H1 (cell line): ENCODE measurements around the gene ARFGAP3. TPM values are rescaled to one million over a fixed set of nuclear protein-coding genes. Genes with fewer than 3 reads are reported as not detected.

Experiments
- CTCF ChIA-PET: fragments of 300-600 bp; sonication (Branson Sonifier 250); formaldehyde crosslinking; loops from one replicate; lab custom pipeline; 2021; ENCODE audit not compliant: partially characterized antibody; lab: Charles Lee
- POLR2A ChIA-PET: fragments of 300-600 bp; sonication (Branson Sonifier 250); formaldehyde crosslinking; loops from one replicate; lab custom pipeline; 2021; ENCODE audit warnings: inconsistent platforms; ENCODE audit not compliant: partially characterized antibody; lab: Charles Lee
- DNase-seq, 2 experiments: peaks; one replicate each; pipeline versions ENCODE4 v3.0.0 to v3.0.0-alpha.2; 2010 to 2022; ENCODE audit warnings: low spot score in 2 of 2, low read depth in 1 of 2, mixed read lengths in 1 of 2
- FAIRE-seq: peaks from 2 replicates; lab custom pipeline; 2011; peaks lifted over from hg19 to GRCh38; lab: Jason Lieb, UNC
- H2AFZ ChIP-seq: 2 replicates; pipeline ENCODE4 v1.8.1; 2012; ENCODE audit warnings: low read length, inconsistent platforms
- H2AK5ac ChIP-seq: 2 replicates; pipeline ENCODE4 v1.6.1; 2013; ENCODE audit warnings: low read depth, low read length
- H2BK120ac ChIP-seq: replicated peaks from 2 replicates; pipeline ENCODE3; 2013; ENCODE audit warnings: low read depth, low read length, inconsistent platforms
- H2BK12ac ChIP-seq: 2 replicates; pipeline ENCODE4 v1.6.1; 2013; ENCODE audit warnings: low read depth, low read length
- H2BK15ac ChIP-seq: 2 replicates; pipeline ENCODE4 v1.6.1; 2013; ENCODE audit warnings: low read length
- H2BK20ac ChIP-seq: 2 replicates; pipeline ENCODE4 v1.6.1; 2013; ENCODE audit warnings: low read length
- H2BK5ac ChIP-seq: 2 replicates; pipeline ENCODE4 v1.6.1; 2013; ENCODE audit warnings: low read depth, low read length
- H3K14ac ChIP-seq: 2 replicates; pipeline ENCODE4 v1.6.1; 2013; ENCODE audit warnings: inconsistent platforms; ENCODE audit not compliant: insufficient read length
- H3K18ac ChIP-seq: 2 replicates; pipeline ENCODE4 v1.6.1; 2013; ENCODE audit warnings: low read length; ENCODE audit errors: extremely low read depth
- H3K23ac ChIP-seq: 2 replicates; pipeline ENCODE4 v1.6.1; 2013; ENCODE audit warnings: inconsistent platforms; ENCODE audit not compliant: insufficient read length
- H3K23me2 ChIP-seq: 2 replicates; pipeline ENCODE4 v1.6.1; 2013; ENCODE audit warnings: low read depth, low read length
- H3K27ac ChIP-seq: 2 replicates; pipeline ENCODE4 v1.6.1; 2011; ENCODE audit warnings: low read depth, low read length, inconsistent platforms
- H3K27me3 ChIP-seq, 4 experiments: replicated peaks in 1 of 4; 1 replicate in 1 of 4; 2 replicates in 3 of 4; pipeline versions ENCODE4 v1.6.1 to v1.8.1; 2011 to 2013; ENCODE audit warnings: low read length in 3 of 4, mild to moderate bottlenecking in 3 of 4, inconsistent platforms in 2 of 4, mixed read lengths in 2 of 4, moderate library complexity in 1 of 4; ENCODE audit not compliant: control insufficient read depth in 3 of 4, insufficient read depth in 3 of 4; ENCODE audit errors: extremely low read depth in 1 of 4
- H3K36me3 ChIP-seq, 4 experiments: 2 replicates each; pipeline versions ENCODE4 v1.6.1 to v1.8.1; 2011 to 2013; ENCODE audit warnings: mild to moderate bottlenecking in 4 of 4, low read length in 3 of 4, moderate library complexity in 2 of 4, control low read depth in 1 of 4, inconsistent platforms in 1 of 4; ENCODE audit not compliant: insufficient read depth in 4 of 4, control insufficient read depth in 2 of 4
- H3K4ac ChIP-seq: replicated peaks from 2 replicates; pipeline ENCODE3; 2013; ENCODE audit warnings: low read length, low read depth, mixed read lengths, inconsistent platforms; ENCODE audit not compliant: insufficient read length
- H3K4me1 ChIP-seq, 4 experiments: replicated peaks in 1 of 4; 1 replicate in 1 of 4; 2 replicates in 3 of 4; pipeline versions ENCODE4 v1.6.1 to v1.8.1; 2011 to 2013; ENCODE audit warnings: low read length in 3 of 4, inconsistent platforms in 2 of 4, mixed read lengths in 1 of 4; ENCODE audit not compliant: insufficient read depth in 4 of 4, control insufficient read depth in 3 of 4
- H3K4me2 ChIP-seq, 2 experiments: 2 replicates each; pipeline versions ENCODE4 v1.6.1 to v1.8.1; 2011 to 2013; ENCODE audit warnings: low read depth in 2 of 2, low read length in 2 of 2, control low read depth in 1 of 2, inconsistent platforms in 1 of 2, mild to moderate bottlenecking in 1 of 2; ENCODE audit not compliant: insufficient read depth in 1 of 2
- H3K4me3 ChIP-seq, 4 experiments: fragments of 200-600, 300-600 bp in 1 of 4; sonication (generic), shearing (Covaris generic), sonication (Bioruptor Twin) in 1 of 4; 2 replicates each; pipeline versions ENCODE4 v1.5.1 to v1.8.1; 2011 to 2016; ENCODE audit warnings: low read length in 4 of 4, low read depth in 3 of 4, control low read depth in 2 of 4, inconsistent platforms in 2 of 4, mild to moderate bottlenecking in 2 of 4, mixed read lengths in 1 of 4, moderate library complexity in 1 of 4; ENCODE audit not compliant: insufficient read depth in 2 of 4; ENCODE audit errors: extremely low read depth in 1 of 4
- H3K56ac ChIP-seq: replicated peaks from 2 replicates; pipeline ENCODE3; 2013; ENCODE audit warnings: low read depth, mild to moderate bottlenecking, mixed read lengths, low read length, inconsistent platforms; ENCODE audit not compliant: insufficient read length
- H3K79me1 ChIP-seq: 2 replicates; pipeline ENCODE4 v1.6.1; 2013; ENCODE audit warnings: low read depth, low read length, control low read depth
- H3K79me2 ChIP-seq, 2 experiments: 2 replicates each; pipeline versions ENCODE4 v1.6.1 to v1.8.1; 2012 to 2013; ENCODE audit warnings: low read length in 2 of 2, mild to moderate bottlenecking in 2 of 2, inconsistent platforms in 1 of 2; ENCODE audit not compliant: insufficient read depth in 2 of 2, control insufficient read depth in 1 of 2
- H3K9ac ChIP-seq, 4 experiments: replicated peaks in 1 of 4; 1 replicate in 1 of 4; 2 replicates in 3 of 4; pipeline versions ENCODE4 v1.6.1 to v1.8.1; 2011 to 2013; ENCODE audit warnings: low read depth in 3 of 4, low read length in 3 of 4, control low read depth in 2 of 4, mild to moderate bottlenecking in 2 of 4, moderate library complexity in 2 of 4, inconsistent platforms in 1 of 4; ENCODE audit errors: extremely low read depth in 1 of 4
- H3K9me3 ChIP-seq, 2 experiments: 2 replicates each; pipeline versions ENCODE4 v1.6.1 to v1.8.1; 2012 to 2013; ENCODE audit warnings: mild to moderate bottlenecking in 2 of 2, moderate library complexity in 2 of 2, control low read depth in 1 of 2, inconsistent platforms in 1 of 2, low read depth in 1 of 2, low read length in 1 of 2, mixed read lengths in 1 of 2; ENCODE audit not compliant: insufficient read depth in 2 of 2
- H4K20me1 ChIP-seq, 2 experiments: replicated peaks in 1 of 2; 2 replicates each; pipeline versions ENCODE3 to v1.8.1; 2011 to 2013; ENCODE audit warnings: inconsistent platforms in 2 of 2, low read length in 2 of 2, mild to moderate bottlenecking in 1 of 2; ENCODE audit not compliant: insufficient read depth in 2 of 2, control insufficient read depth in 1 of 2
- H4K5ac ChIP-seq: 2 replicates; pipeline ENCODE4 v1.6.1; 2013; ENCODE audit warnings: low read length, low read depth, mixed read lengths, inconsistent platforms; ENCODE audit not compliant: insufficient read length
- H4K8ac ChIP-seq: 2 replicates; pipeline ENCODE4 v1.8.0; 2013; ENCODE audit warnings: mild to moderate bottlenecking, moderate library complexity, low read length, inconsistent platforms; ENCODE audit not compliant: insufficient read depth; ENCODE audit errors: extremely low read depth
- H4K91ac ChIP-seq: replicated peaks from 2 replicates; pipeline ENCODE3; 2013; ENCODE audit warnings: low read length, mixed read lengths, inconsistent platforms; ENCODE audit not compliant: insufficient read length
- CEBPB ChIP-seq: IDR thresholded peaks from 2 replicates; pipeline ENCODE4 v1.6.1; 2012; ENCODE audit warnings: low read depth, low read length
- CHD2 ChIP-seq: IDR thresholded peaks from 2 replicates; pipeline ENCODE4 v1.6.1; 2012; ENCODE audit warnings: low read length, improper control_type of control experiment
- EP300 ChIP-seq, 2 experiments: IDR thresholded peaks; 1 replicate in 1 of 2; 2 replicates in 1 of 2; pipeline ENCODE4 v1.6.1; 2011 to 2012; ENCODE audit warnings: low read depth in 2 of 2, low read length in 2 of 2, mild to moderate bottlenecking in 2 of 2, borderline replicate concordance in 1 of 2, inconsistent platforms in 1 of 2, moderate library complexity in 1 of 2
- HDAC2 ChIP-seq, 2 experiments: fragments of 300-600 bp in 1 of 2; sonication (generic) in 1 of 2; IDR thresholded peaks; 2 replicates each; pipeline ENCODE4 v1.6.1; 2011 to 2012; ENCODE audit warnings: low read depth in 2 of 2, low read length in 2 of 2, mild to moderate bottlenecking in 2 of 2, moderate library complexity in 2 of 2, borderline replicate concordance in 1 of 2, inconsistent platforms in 1 of 2
- JUN ChIP-seq: IDR thresholded peaks from 2 replicates; pipeline ENCODE4 v1.6.1; 2011; ENCODE audit warnings: low read depth, mild to moderate bottlenecking, improper control_type of control experiment, low read length
- KDM4A ChIP-seq: IDR thresholded peaks from one replicate; pipeline ENCODE4 v1.7.1; 2012; ENCODE audit warnings: low read depth, mild to moderate bottlenecking, moderate library complexity, low read length, inconsistent platforms; ENCODE audit not compliant: severe bottlenecking
- PHF8 ChIP-seq: fragments of 200-600 bp; sonication (generic); conservative IDR thresholded peaks from 2 replicates; pipeline ENCODE4 v1.7.1; 2012; ENCODE audit warnings: low read depth, mild to moderate bottlenecking, inconsistent platforms, low read length, moderate library complexity
- RFX5 ChIP-seq: IDR thresholded peaks from 2 replicates; pipeline ENCODE4 v1.6.1; 2011; ENCODE audit warnings: low read depth, low read length, improper control_type of control experiment, borderline replicate concordance
- SIN3A ChIP-seq, 2 experiments: IDR thresholded peaks in 1 of 2; conservative IDR thresholded peaks in 1 of 2; 2 replicates each; pipeline ENCODE4 v1.6.1; 2011 to 2012; ENCODE audit warnings: low read length in 2 of 2, improper control_type of control experiment in 1 of 2, low read depth in 1 of 2, mild to moderate bottlenecking in 1 of 2
- TBP ChIP-seq: IDR thresholded peaks from 2 replicates; pipeline ENCODE4 v1.6.1; 2011; ENCODE audit warnings: low read depth, low read length, improper control_type of control experiment
- TCF12 ChIP-seq: IDR thresholded peaks from 2 replicates; pipeline ENCODE4 v1.6.1; 2011; ENCODE audit warnings: low read depth, mild to moderate bottlenecking, low read length
- WGBS, 2 experiments: shearing (Covaris generic) in 1 of 2; methylation state at CpG; one replicate each; pipeline versions ENCODE4 v1.1.6 to v1.1.7; 2013 to 2015; ENCODE audit warnings: low lambda C conversion rate in 2 of 2, mixed read lengths in 2 of 2, inconsistent platforms in 1 of 2, low coverage in 1 of 2, missing lambda C conversion rate in 1 of 2; ENCODE audit not compliant: insufficient replicate concordance in 2 of 2, insufficient coverage in 1 of 2, insufficient read length in 1 of 2; ENCODE audit errors: extremely low coverage in 1 of 2, missing lambda C conversion rate in 1 of 2; 5-methylcytosine and 5-hydroxymethylcytosine counted together
- polyA plus RNA-seq, 7 experiments: library from polyadenylated mRNA; depleted of rRNA in 3 of 7; stranded (reverse) in 5 of 7; unstranded in 2 of 7; fragments of >200 nt in 5 of 7; fragments of 200-250 nt in 2 of 7; gene quantifications; 1 replicate in 5 of 7; 2 replicates in 1 of 7; 4 replicates in 1 of 7; pipeline versions ENCODE4 v1.2.1 to v1.2.3, GENCODE V29; 2011 to 2013; ENCODE audit warnings: missing spikeins in 2 of 7, mixed read lengths in 2 of 7
- total RNA-seq: library from RNA; stranded (reverse); fragmentation: NEBNext Ultra II Directional; extraction: Animal tissue kit (Norgen Biotek cat#: 25700); gene quantifications from 2 replicates; pipeline ENCODE4 v1.2.1, GENCODE V29; 2021
- TF ChIP-seq, protein P1 (sequence below): IDR thresholded peaks from 2 replicates; pipeline ENCODE4 v1.6.1; 2012; ENCODE audit warnings: low read length, inconsistent platforms

Gene ARFGAP3
- total and polyA plus RNA-seq, 2 of the 8 experiments (the other 6 are each of a cell fraction or from before 2014, with no cell fraction given), result 9.7 to 16.0 TPM

DNA sequence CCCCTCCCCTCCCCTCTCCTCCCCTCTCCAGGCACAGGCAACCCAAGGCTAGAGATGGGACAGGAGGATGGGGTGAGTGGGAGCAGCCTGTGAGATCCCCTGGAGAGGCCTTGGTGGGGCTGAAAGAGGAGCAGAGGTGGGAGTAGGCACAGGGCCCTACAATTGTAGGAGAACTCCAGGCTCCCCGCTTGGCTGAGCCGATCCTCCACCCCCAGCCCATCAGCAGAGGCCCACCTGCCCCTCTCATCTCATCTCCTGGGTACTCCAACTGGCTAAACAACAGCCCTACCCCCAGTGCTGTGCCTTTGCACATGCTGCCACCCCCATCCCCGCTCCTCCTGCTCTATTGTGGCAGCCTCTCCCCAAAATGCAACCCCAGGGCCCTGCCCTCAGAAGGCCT lies 84.4 kb downstream of the ARFGAP3 start:
- H3K9ac ChIP-seq, result no peak overlapping the region
- no peak overlapping the region for H3K14ac ChIP-seq
- H2BK120ac ChIP-seq, result no peak overlapping the region
- ChIA-PET CTCF (no interaction called here), POLR2A (no interaction called here)
- no peak overlapping the region; the same call in 1 of the 2 replicates for H2BK5ac ChIP-seq
- peak overlapping the region; percentile 39; the same call in 1 of the 2 replicates for H2AFZ ChIP-seq
- no peak overlapping the region for H3K56ac ChIP-seq
- H3K27me3 ChIP-seq, result no peaks in the 10 kb centered on the region
- H4K5ac ChIP-seq, result peak overlapping the region; percentile 29
- H3K4ac ChIP-seq, result peak overlapping the region; percentile 21
- H3K27ac ChIP-seq, result no peak overlapping the region
- no peaks in the 10 kb centered on the region for H3K9me3 ChIP-seq
- H2BK12ac ChIP-seq, result no peak overlapping the region
- H2BK20ac ChIP-seq, result peak overlapping the region; percentile 21; the same call in 1 of the 2 replicates
- no peak overlapping the region for H3K4me3 ChIP-seq
- peak overlapping the region; percentile 91 for H4K91ac ChIP-seq
- H3K18ac ChIP-seq, result peak overlapping the region; percentile 60; the same call in 1 of the 2 replicates
- DNase-seq (no peak), FAIRE-seq (no peak)
- H3K79me2 ChIP-seq, result no peaks in the 10 kb centered on the region
- WGBS, 2 experiments, result 74% methylated on average over 3 of the region's 3 CpGs; no CpG with 5 or more reads in 1 of the 2 experiments
- H2BK15ac ChIP-seq, result 0 out of 2 replicates have a peak overlapping the region, but pooled peaks have one; percentile 72
- no peaks in the 10 kb centered on the region for H3K79me1 ChIP-seq
- no peak overlapping the region for H2AK5ac ChIP-seq
- H4K8ac ChIP-seq, result no peak overlapping the region
- H3K23me2 ChIP-seq, result no peaks in the 10 kb centered on the region
- H3K23ac ChIP-seq, result no peak overlapping the region
- no peaks in the 10 kb centered on the region for H4K20me1 ChIP-seq
- H3K36me3 ChIP-seq, result no peaks in the 10 kb centered on the region
- H3K4me2 ChIP-seq, result no peak overlapping the region
- peaks cover 0 to 8% (median 4%) of the 10 kb centered on the region in 4 experiments; a peak in 4 of 7 replicates for H3K4me1 ChIP-seq
- no peak for TF ChIP-seq TBP
- no peak for TF ChIP-seq TCF12
- TF ChIP-seq, protein P1, sequence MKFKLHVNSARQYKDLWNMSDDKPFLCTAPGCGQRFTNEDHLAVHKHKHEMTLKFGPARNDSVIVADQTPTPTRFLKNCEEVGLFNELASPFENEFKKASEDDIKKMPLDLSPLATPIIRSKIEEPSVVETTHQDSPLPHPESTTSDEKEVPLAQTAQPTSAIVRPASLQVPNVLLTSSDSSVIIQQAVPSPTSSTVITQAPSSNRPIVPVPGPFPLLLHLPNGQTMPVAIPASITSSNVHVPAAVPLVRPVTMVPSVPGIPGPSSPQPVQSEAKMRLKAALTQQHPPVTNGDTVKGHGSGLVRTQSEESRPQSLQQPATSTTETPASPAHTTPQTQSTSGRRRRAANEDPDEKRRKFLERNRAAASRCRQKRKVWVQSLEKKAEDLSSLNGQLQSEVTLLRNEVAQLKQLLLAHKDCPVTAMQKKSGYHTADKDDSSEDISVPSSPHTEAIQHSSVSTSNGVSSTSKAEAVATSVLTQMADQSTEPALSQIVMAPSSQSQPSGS, result no peak
- no peak for TF ChIP-seq RFX5
- no peak for TF ChIP-seq PHF8
- TF ChIP-seq HDAC2 (IDR thresholded peaks at IDR 0.05; ENCODE audit: borderline replicate concordance in 1 of 2, low read depth in 2 of 2, low read length in 2 of 2), result no peak
- TF ChIP-seq EP300 (IDR thresholded peaks at IDR 0.05; ENCODE audit: borderline replicate concordance in 1 of 2, low read depth in 2 of 2, low read length in 2 of 2), result no peak
- no peak for TF ChIP-seq SIN3A (conservative IDR thresholded peaks at IDR 0.05 in 1 of 2, IDR thresholded peaks at IDR 0.05 in 1 of 2; ENCODE audit: low read depth in 1 of 2, low read length in 2 of 2)
- no peak for TF ChIP-seq CHD2
- TF ChIP-seq KDM4A, result no peak
- no peak for TF ChIP-seq CEBPB
- TF ChIP-seq JUN, result no peak
